PFSK-1 (cell line): ENCODE data around the gene OSBPL6.

Experiments
- FOXP2 ChIP-seq: optimal IDR thresholded peaks from 2 replicates; pipeline ENCODE3; 2011; ENCODE audit warnings: borderline replicate concordance, control low read depth, inconsistent platforms; ENCODE audit not compliant: insufficient read depth; ENCODE audit errors: extremely low read length, extremely low read depth
- POLR2AphosphoS5 ChIP-seq: IDR thresholded peaks from 2 replicates; pipeline ENCODE4 v1.6.1; 2012; ENCODE audit warnings: low read depth, mild to moderate bottlenecking, control low read depth, low read length, moderate library complexity
- SIN3A ChIP-seq: IDR thresholded peaks from 2 replicates; pipeline ENCODE4 v1.6.1; 2012; ENCODE audit warnings: mild to moderate bottlenecking, low read length, moderate library complexity, borderline replicate concordance; ENCODE audit not compliant: insufficient read depth
- TAF1 ChIP-seq: IDR thresholded peaks from 2 replicates; pipeline ENCODE4 v1.6.1; 2012; ENCODE audit warnings: low read length, control low read depth, borderline replicate concordance; ENCODE audit not compliant: insufficient read depth

DNA sequence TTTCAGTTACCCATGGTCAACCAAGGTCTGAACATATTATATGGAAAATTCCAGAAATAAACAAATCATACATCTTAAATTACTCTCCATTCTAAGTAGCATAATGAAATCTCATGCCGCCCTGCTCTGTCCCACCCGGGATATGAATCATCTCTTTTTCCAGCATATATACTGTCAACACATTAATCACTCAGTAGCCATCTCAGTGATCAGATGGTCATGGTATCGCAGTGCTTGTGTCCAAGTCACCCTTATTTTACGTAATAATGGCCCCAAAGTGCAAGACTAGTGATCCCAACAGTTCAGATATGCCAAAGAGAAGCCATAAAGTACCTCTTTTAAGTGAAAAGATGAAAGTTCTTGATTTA, 43.8 kb downstream of the OSBPL6 start:
- no peak for TF ChIP-seq FOXP2
- no peak for TF ChIP-seq TAF1
- TF ChIP-seq POLR2AphosphoS5: no peak
- TF ChIP-seq SIN3A: 0 out of 2 replicates have a peak, but pooled peaks have one; percentile 34
